ENCODE results near the gene PDXDC1.
"Not testable (repeated sequence)": the region's sequence is repeated elsewhere in the genome, so short reads cannot be mapped to it uniquely, and the experiment has no call there.

DNA sequence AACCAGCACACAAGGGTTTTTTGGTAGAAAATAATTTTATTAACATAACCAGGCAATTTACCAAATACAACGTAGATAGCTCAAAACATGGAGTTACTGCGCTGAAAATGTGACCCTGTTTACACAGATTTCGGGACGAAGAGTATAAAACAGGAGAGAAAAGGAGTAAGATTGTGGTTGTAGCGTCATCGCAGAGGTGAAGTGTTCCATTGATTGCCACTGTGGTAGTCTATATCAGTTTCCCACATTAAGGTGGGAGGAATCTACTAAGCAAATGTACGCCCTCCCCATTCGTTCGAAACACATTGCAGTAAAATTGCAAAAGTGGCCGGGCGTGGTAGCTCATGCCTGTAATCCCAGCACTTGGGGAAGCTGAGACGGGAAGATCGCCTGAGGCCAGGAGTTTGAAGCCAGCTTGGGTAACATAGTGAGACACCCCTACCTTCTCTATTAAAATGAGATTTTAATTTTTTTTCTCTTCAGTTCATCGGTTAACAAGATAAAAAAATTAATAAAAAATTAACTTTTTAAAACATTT, 972 bp upstream of the PDXDC1 start:
- TF ChIP-seq POLR2A (IDR thresholded peaks at IDR 0.05) = not testable (repeated sequence)
- TF ChIP-seq, protein P1, sequence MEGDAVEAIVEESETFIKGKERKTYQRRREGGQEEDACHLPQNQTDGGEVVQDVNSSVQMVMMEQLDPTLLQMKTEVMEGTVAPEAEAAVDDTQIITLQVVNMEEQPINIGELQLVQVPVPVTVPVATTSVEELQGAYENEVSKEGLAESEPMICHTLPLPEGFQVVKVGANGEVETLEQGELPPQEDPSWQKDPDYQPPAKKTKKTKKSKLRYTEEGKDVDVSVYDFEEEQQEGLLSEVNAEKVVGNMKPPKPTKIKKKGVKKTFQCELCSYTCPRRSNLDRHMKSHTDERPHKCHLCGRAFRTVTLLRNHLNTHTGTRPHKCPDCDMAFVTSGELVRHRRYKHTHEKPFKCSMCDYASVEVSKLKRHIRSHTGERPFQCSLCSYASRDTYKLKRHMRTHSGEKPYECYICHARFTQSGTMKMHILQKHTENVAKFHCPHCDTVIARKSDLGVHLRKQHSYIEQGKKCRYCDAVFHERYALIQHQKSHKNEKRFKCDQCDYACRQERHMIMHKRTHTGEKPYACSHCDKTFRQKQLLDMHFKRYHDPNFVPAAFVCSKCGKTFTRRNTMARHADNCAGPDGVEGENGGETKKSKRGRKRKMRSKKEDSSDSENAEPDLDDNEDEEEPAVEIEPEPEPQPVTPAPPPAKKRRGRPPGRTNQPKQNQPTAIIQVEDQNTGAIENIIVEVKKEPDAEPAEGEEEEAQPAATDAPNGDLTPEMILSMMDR (IDR thresholded peaks at IDR 0.05) = not testable (repeated sequence)
